B cell (primary cell): Measurements from ENCODE around the gene TUBB2A. TPM values are rescaled to one million over a fixed set of nuclear protein-coding genes. Genes with fewer than 3 reads are reported as not detected.
A peak's percentile ranks its signal among the peaks of the same experiment; 100 is the strongest.

ENCODE experiments used
- ATAC-seq: fragments of 200-7000 bp; cut with Tn5 transposase; one replicate; pipeline ENCODE4 v1.10.0; 2021; ENCODE audit warnings: low read depth, mild to moderate bottlenecking, moderate number of reproducible peaks, moderate library complexity
- CTCF ChIA-PET: fragments of 350-600 bp; sonication (Branson Sonifier 250); formaldehyde crosslinking; loops from one replicate; lab custom pipeline; 2021; ENCODE audit warnings: antibody characterized with exemption, inconsistent platforms; lab: Charles Lee
- POLR2A ChIA-PET: fragments of 350-600 bp; sonication (Branson Sonifier 250); formaldehyde crosslinking; loops from one replicate; lab custom pipeline; 2021; ENCODE audit warnings: antibody characterized with exemption; lab: Charles Lee
- DNase-seq: peaks from one replicate; pipeline ENCODE4 v3.0.0; 2013
- H2AFZ ChIP-seq: 2 replicates; pipeline ENCODE4 v1.6.1; 2012; ENCODE audit warnings: mild to moderate bottlenecking, low read depth, low read length; ENCODE audit not compliant: insufficient read depth, poor library complexity, severe bottlenecking
- H3K27ac ChIP-seq, 2 donors: 1 replicate in 1 of 2; 2 replicates in 1 of 2; pipeline ENCODE4 v1.5.1; 2012 to 2013; ENCODE audit warnings: low read length in 2 of 2, mild to moderate bottlenecking in 2 of 2, moderate library complexity in 1 of 2
- H3K27me3 ChIP-seq, 4 experiments: fragments of 200-600 bp in 1 of 4; sonication (generic) in 1 of 4; replicated peaks in 1 of 4; 1 replicate in 2 of 4; 2 replicates in 2 of 4; pipeline versions ENCODE4 v1.6.1 to v1.7.0; 2013 to 2016; ENCODE audit warnings: low read length in 3 of 4, mild to moderate bottlenecking in 2 of 4, mixed read lengths in 1 of 4, moderate library complexity in 1 of 4; ENCODE audit not compliant: insufficient read depth in 4 of 4, control insufficient read depth in 3 of 4; ENCODE audit errors: control extremely low read depth in 1 of 4
- H3K36me3 ChIP-seq, 2 experiments: replicated peaks in 1 of 2; 1 replicate in 1 of 2; 2 replicates in 1 of 2; pipeline versions ENCODE4 v1.6.1 to v1.7.1; 2013; ENCODE audit warnings: low read length in 1 of 2; ENCODE audit not compliant: insufficient read depth in 2 of 2, control insufficient read depth in 1 of 2; ENCODE audit errors: control extremely low read depth in 1 of 2, extremely low read depth in 1 of 2
- H3K4me1 ChIP-seq, 2 donors: fragments of 200-600 bp in 1 of 2; sonication (generic) in 1 of 2; 1 replicate in 1 of 2; 2 replicates in 1 of 2; pipeline versions ENCODE4 v1.5.1 to v1.6.1; 2013 to 2017; ENCODE audit warnings: low read length in 2 of 2; ENCODE audit not compliant: control insufficient read depth in 2 of 2, insufficient read depth in 2 of 2
- H3K4me2 ChIP-seq: replicated peaks from 2 replicates; pipeline ENCODE3; 2012; ENCODE audit warnings: mild to moderate bottlenecking, low read depth, low read length; ENCODE audit not compliant: poor library complexity, severe bottlenecking
- H3K4me3 ChIP-seq, 5 experiments: fragments of 200-600 bp in 1 of 5; sonication (generic) in 1 of 5; 1 replicate in 3 of 5; 2 replicates in 2 of 5; pipeline versions ENCODE4 v1.5.1 to v1.7.0; 2011 to 2016; ENCODE audit warnings: low read length in 4 of 5, mild to moderate bottlenecking in 4 of 5, low read depth in 2 of 5, control low read depth in 1 of 5, moderate library complexity in 1 of 5; ENCODE audit not compliant: insufficient read depth in 1 of 5; ENCODE audit errors: control extremely low read depth in 1 of 5, extremely low read depth in 1 of 5
- H3K79me2 ChIP-seq: fragments of 200-600 bp; sonication (generic); one replicate; pipeline ENCODE4 v1.6.0; 2016; ENCODE audit warnings: low read length; ENCODE audit not compliant: control insufficient read depth, insufficient read depth
- H3K9ac ChIP-seq: fragments of 200-600 bp; sonication (generic); 2 replicates; pipeline ENCODE4 v1.6.1; 2017; ENCODE audit warnings: mild to moderate bottlenecking, low read length, moderate library complexity
- H3K9me3 ChIP-seq, 3 donors: one replicate each; pipeline versions ENCODE4 v1.6.1 to v1.7.1; 2013; ENCODE audit warnings: low read length in 2 of 3; ENCODE audit not compliant: control insufficient read depth in 2 of 3, insufficient read depth in 1 of 3; ENCODE audit errors: control extremely low read depth in 1 of 3
- H4K20me1 ChIP-seq: 2 replicates; pipeline ENCODE4 v1.6.0; 2012; ENCODE audit warnings: mild to moderate bottlenecking, low read length; ENCODE audit not compliant: insufficient read depth, control insufficient read depth, poor library complexity, severe bottlenecking
- H3K27ac Mint-ChIP-seq: one replicate; pipeline ENCODE4 v1.8.0; 2021; ENCODE audit warnings: mixed read lengths
- H3K27me3 Mint-ChIP-seq: one replicate; pipeline ENCODE4 v1.8.0; 2021; ENCODE audit warnings: mixed read lengths
- H3K4me1 Mint-ChIP-seq: one replicate; pipeline ENCODE4 v1.8.0; 2021; ENCODE audit warnings: mixed read lengths
- H3K4me3 Mint-ChIP-seq: one replicate; pipeline ENCODE4 v1.8.0; 2021; ENCODE audit warnings: mixed read lengths
- H3K9me3 Mint-ChIP-seq: one replicate; pipeline ENCODE4 v1.8.0; 2022; ENCODE audit warnings: mixed read lengths; ENCODE audit not compliant: insufficient read depth
- CTCF ChIP-seq: fragments of 200-600 bp; IDR thresholded peaks from one replicate; pipeline ENCODE4 v1.8.0; 2022; ENCODE audit warnings: antibody characterized with exemption, mild to moderate bottlenecking
- EZH2 ChIP-seq: IDR thresholded peaks from 2 replicates; pipeline ENCODE4 v1.6.1; 2012; ENCODE audit warnings: borderline replicate concordance, low read depth, mild to moderate bottlenecking, moderate library complexity, low read length; ENCODE audit not compliant: insufficient read depth, poor library complexity, severe bottlenecking
- WGBS: methylation state at CpG from one replicate; pipeline ENCODE4 v1.1.5; 2013; ENCODE audit warnings: missing lambda C conversion rate; ENCODE audit not compliant: insufficient coverage; 5-methylcytosine and 5-hydroxymethylcytosine counted together
- intact Hi-C: fragments of 100-400 bp; cut with micrococcal nuclease; formaldehyde crosslinking; loops from one replicate; pipeline ENCODE4 v1.10.0; 2022
- polyA plus RNA-seq: library from polyadenylated mRNA; depleted of rRNA; stranded (reverse); fragments of >200 nt; gene quantifications from 2 replicates; pipeline ENCODE4 v1.2.3, GENCODE V29; 2012
- total RNA-seq, 2 donors: library from RNA; stranded (reverse); fragments of 120-200 nt in 1 of 2; gene quantifications; 1 replicate in 1 of 2; 2 replicates in 1 of 2; pipeline versions ENCODE4 v1.2.3 to v1.2.4, GENCODE V29; 2013 to 2022

TUBB2A gene
- total and polyA plus RNA-seq, 2 donors (not counting 1 experiment from before 2014, with no cell fraction given), result 4.2 to 146 TPM

- WGBS, result under 1% methylated on average over 51 of the region's 74 CpGs
- peaks cover 0 to 10% (median 0%) of the 10 kb centered on the region in 4 experiments for H3K27me3 ChIP-seq
- ChIA-PET POLR2A (interaction anchor here (0.6 to 1.3 kb wide), 2 partner anchors 65 to 96 kb away, joined by 4 read pairs; partner anchors contain the start of gene PSMG4), CTCF (interaction anchor here (0.8 to 3.0 kb wide), 9 partner anchors 9 to 569 kb away, joined by 3 to 19 read pairs (median 4); partner anchors contain the start of gene TUBB2B)
- Mint-ChIP-seq H3K9me3 (no peaks in the 10 kb centered on the region), H3K4me3 (peak overlapping the region; percentile 83), H3K27ac (peak overlapping the region; percentile 71), H3K27me3 (peaks cover 4% of the 10 kb centered on the region), H3K4me1 (peaks cover 23% of the 10 kb centered on the region)
- TF ChIP-seq CTCF (no peak), EZH2 (no peak)
- intact Hi-C loops, result loop anchor here (1.0 to 5.0 kb wide), 7 partner anchors 36 to 974 kb away; partner anchors contain the start of genes BPHL and SERPINB1
- no peaks in the 10 kb centered on the region for H4K20me1 ChIP-seq
- ATAC-seq (peak; percentile 79), DNase-seq (peak; percentile 81)
- peaks cover 10 to 18% of the 10 kb centered on the region in 2 donors for H3K4me1 ChIP-seq
- peak overlapping the region; percentile 92 for H2AFZ ChIP-seq
- peak overlapping the region; percentile 77 for H3K9ac ChIP-seq
- H3K36me3 ChIP-seq, result no peaks in the 10 kb centered on the region
- H3K4me3 ChIP-seq, result peak overlapping the region in 4 of 5 experiments; percentile 71 to 81 (median 78)
- no peaks in the 10 kb centered on the region for H3K79me2 ChIP-seq
- H3K9me3 ChIP-seq, result no peaks in the 10 kb centered on the region
- H3K27ac ChIP-seq, result peak overlapping the region in 1 of 2 donors; percentile 51
- H3K4me2 ChIP-seq, result peak overlapping the region; percentile 89
Measured at GRCh38 chr6:3162565-3163247, 5.4 kb upstream of the TUBB2A start.
